ENCODE results near the gene CBX1. TPM values are rescaled to one million over a fixed set of nuclear protein-coding genes. Genes with fewer than 3 reads are reported as not detected.

The CBX1 gene
- polyA plus RNA-seq, 2 of the 4 experiments (the other 2 are of a cell fraction), result 84.4 to 173 TPM

GRCh38 chr17:48139944-48140343 is 38.7 kb upstream of the CBX1 start:
- WGBS (ENCODE audit: missing lambda C conversion rate), result 92% methylated on average over 2 of the region's 2 CpGs
- CTCF ChIA-PET, result interaction anchor here (0.6 to 6.8 kb wide), 7 partner anchors 8 to 380 kb away, joined by 3 to 46 read pairs (median 7); no protein-coding TSS in a partner anchor
- H3K4me2 ChIP-seq, result no peak overlapping the region

GRCh38 chr17:48137656-48138055 is 36.4 kb upstream of the CBX1 start:
- ATAC-seq, result no peak
- Histone ChIP-seq H3K4me2 (no peak overlapping the region), H3K27ac (no peak overlapping the region), H3K4me3 (no peak overlapping the region), H3K4me1 (no peaks in the 10 kb centered on the region), H3K9me3 (no peaks in the 10 kb centered on the region)
- no peak for TF ChIP-seq RAD21 (conservative IDR thresholded peaks at IDR 0.05 in 1 of 2, IDR thresholded peaks at IDR 0.05 in 1 of 2)
- TF ChIP-seq ZFP36 (IDR thresholded peaks at IDR 0.05; ENCODE audit: borderline replicate concordance, partially characterized antibody), result no peak
- no peak for TF ChIP-seq MAZ (IDR thresholded peaks at IDR 0.05; ENCODE audit: borderline replicate concordance, low read depth, low read length)
- no peak for TF ChIP-seq MAFK (IDR thresholded peaks at IDR 0.05; ENCODE audit: partially characterized antibody)
- no peak for TF ChIP-seq SMC3 (IDR thresholded peaks at IDR 0.05)
- TF ChIP-seq CEBPB (IDR thresholded peaks at IDR 0.05), result no peak
- TF ChIP-seq MYC (IDR thresholded peaks at IDR 0.05; ENCODE audit: borderline replicate concordance, low read length), result no peak
- TF ChIP-seq NFE2L2 (conservative IDR thresholded peaks at IDR 0.05; ENCODE audit: low read length), result no peak
- TF ChIP-seq CHD2 (IDR thresholded peaks at IDR 0.05; ENCODE audit: low read length, partially characterized antibody), result no peak
- TF ChIP-seq REST (IDR thresholded peaks at IDR 0.05), result no peak
- no peak for TF ChIP-seq ESRRA (IDR thresholded peaks at IDR 0.05; ENCODE audit: borderline replicate concordance, low read length)
- FAIRE-seq, result peak; percentile 67
- DNase-seq (ENCODE audit: low read depth in 1 of 2, low spot score in 1 of 2), result no peak
- WGBS (ENCODE audit: missing lambda C conversion rate), result 84% methylated on average over 1 of the region's 1 CpG
- CTCF ChIA-PET, result interaction anchor here (1.0 to 6.8 kb wide), 5 partner anchors 57 to 741 kb away, joined by 3 to 46 read pairs (median 4); no protein-coding TSS in a partner anchor
- POLR2A ChIA-PET, result no interaction called here

More at GRCh38 chr17:48139944-48140343, 38.7 kb upstream of the CBX1 start:
- FAIRE-seq (no peak), DNase-seq (ENCODE audit: low read depth in 1 of 2, low spot score in 1 of 2) (no peak), ATAC-seq (no peak)
- no peaks in the 10 kb centered on the region for H3K4me1 ChIP-seq
- TF ChIP-seq, protein P1, sequence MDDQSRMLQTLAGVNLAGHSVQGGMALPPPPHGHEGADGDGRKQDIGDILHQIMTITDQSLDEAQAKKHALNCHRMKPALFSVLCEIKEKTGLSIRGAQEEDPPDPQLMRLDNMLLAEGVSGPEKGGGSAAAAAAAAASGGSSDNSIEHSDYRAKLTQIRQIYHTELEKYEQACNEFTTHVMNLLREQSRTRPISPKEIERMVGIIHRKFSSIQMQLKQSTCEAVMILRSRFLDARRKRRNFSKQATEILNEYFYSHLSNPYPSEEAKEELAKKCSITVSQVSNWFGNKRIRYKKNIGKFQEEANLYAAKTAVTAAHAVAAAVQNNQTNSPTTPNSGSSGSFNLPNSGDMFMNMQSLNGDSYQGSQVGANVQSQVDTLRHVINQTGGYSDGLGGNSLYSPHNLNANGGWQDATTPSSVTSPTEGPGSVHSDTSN (IDR thresholded peaks at IDR 0.05), result no peak
- TF ChIP-seq, protein P2, sequence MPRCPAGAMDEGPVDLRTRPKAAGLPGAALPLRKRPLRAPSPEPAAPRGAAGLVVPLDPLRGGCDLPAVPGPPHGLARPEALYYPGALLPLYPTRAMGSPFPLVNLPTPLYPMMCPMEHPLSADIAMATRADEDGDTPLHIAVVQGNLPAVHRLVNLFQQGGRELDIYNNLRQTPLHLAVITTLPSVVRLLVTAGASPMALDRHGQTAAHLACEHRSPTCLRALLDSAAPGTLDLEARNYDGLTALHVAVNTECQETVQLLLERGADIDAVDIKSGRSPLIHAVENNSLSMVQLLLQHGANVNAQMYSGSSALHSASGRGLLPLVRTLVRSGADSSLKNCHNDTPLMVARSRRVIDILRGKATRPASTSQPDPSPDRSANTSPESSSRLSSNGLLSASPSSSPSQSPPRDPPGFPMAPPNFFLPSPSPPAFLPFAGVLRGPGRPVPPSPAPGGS (IDR thresholded peaks at IDR 0.05), result no peak
- no peak for TF ChIP-seq KDM5A (IDR thresholded peaks at IDR 0.05)
- no peak overlapping the region for H3K27ac ChIP-seq
- H3K9me3 ChIP-seq, result no peaks in the 10 kb centered on the region
- POLR2A ChIA-PET, result no interaction called here
- no peak overlapping the region for H3K4me3 ChIP-seq

DNA sequence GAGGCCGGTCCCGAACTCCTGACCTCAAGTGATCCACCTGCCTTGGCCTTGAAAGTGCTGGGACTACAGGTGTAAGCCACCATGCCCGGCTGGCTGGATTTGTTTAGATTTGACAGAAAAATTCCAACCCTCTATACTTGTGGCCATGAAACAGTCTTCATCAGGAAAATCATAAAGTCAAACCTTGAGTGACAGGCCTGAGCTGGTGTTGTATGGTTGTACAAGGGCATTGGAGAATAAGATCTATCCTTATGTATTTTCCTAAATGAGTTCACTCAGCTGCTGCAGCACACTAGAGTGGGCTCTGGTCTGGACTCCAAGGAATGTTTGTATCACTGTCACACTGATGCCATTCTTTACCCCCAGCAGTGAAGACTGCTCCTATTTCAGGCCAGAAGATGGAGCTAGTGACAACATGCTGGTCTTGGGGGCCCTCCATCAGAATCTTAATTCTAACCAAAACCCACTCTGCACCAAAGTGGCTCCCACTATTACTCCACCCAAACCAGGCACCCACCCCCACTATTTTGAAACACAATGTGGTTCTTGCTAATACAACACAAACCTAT is 33.7 kb upstream of the CBX1 start:
- FAIRE-seq (peak; percentile 43), DNase-seq (ENCODE audit: low read depth in 1 of 2, low spot score in 1 of 2) (no peak), ATAC-seq (no peak)
- 81% methylated on average over 3 of the region's 3 CpGs for WGBS (ENCODE audit: missing lambda C conversion rate)
- no peak for TF ChIP-seq CBX2 (IDR thresholded peaks at IDR 0.05; ENCODE audit: borderline replicate concordance, low read depth)
- TF ChIP-seq RAD21 (conservative IDR thresholded peaks at IDR 0.05 in 1 of 2, IDR thresholded peaks at IDR 0.05 in 1 of 2), result 0 out of 5 replicates have a peak, but pooled peaks of 1 of the 2 experiments have one; percentile 22
- no peak for TF ChIP-seq MAZ (IDR thresholded peaks at IDR 0.05; ENCODE audit: borderline replicate concordance, low read depth, low read length)
- TF ChIP-seq EP300 (IDR thresholded peaks at IDR 0.05), result no peak
- ChIA-PET CTCF (interaction anchor here (0.8 to 9.1 kb wide), 9 partner anchors 11 to 478 kb away, joined by 3 to 52 read pairs (median 4); no protein-coding TSS in a partner anchor), POLR2A (no interaction called here)
- no peaks in the 10 kb centered on the region for H3K9me3 ChIP-seq
- no peak overlapping the region for H3K4me2 ChIP-seq
- no peak overlapping the region for H3K4me3 ChIP-seq
- H3K27ac ChIP-seq, result no peak overlapping the region
- no peaks in the 10 kb centered on the region for H3K4me1 ChIP-seq

Measured in A549 (cell line).